GM21447 (cell line): ENCODE data around the gene NEURL2.

Source experiments
- ATAC-seq: cut with Tn5 transposase; IDR thresholded peaks from one replicate; pipeline ENCODE4 v1.9.1; 2021; ENCODE audit not compliant: unreplicated experiment

NEURL2 gene

DNA sequence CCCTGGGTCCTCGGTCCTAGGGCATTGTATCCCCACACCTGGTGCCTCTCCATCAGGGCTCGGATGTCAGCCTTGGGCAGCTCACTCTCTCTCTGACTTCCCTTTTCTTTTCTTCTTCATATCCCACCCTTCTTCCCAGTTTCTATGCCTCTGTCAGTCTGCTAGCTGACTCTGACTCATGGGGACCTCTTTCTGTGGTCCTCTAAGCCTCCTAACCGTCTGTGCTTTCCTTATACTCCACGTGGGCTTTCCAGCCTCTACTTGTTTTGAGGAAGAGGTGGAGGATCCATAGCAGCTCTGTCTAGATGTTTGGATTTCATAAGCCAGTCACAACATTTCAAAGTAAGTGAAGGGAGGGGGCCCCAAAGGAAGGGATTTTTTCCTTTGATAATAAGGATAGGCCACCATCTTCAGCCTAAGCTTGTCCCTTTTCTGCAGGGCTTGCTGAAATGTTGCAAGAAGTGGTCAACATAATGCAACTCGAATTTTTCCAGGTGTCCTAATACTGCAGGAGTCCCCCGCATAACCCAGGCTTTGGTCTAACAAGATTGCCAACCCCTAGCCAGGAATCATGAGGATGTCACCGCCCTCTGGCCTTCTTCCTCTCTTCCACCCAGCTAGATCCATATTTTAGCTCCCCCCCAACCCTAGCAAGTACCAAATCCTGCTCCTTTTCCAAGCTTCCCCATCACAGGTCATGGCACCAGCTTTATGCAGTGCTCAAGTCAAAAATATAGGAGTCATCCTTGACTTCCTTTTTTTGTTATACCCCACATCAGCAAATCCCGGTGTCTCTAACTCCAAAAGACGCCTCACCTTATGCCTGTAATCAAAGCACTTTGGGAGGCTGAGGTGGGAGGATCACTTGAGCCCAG is 29.7 kb upstream of the NEURL2 start:
- no peak for ATAC-seq

- ATAC-seq: no peak
Measured at GRCh38 chr20:45919542-45920399, 28.8 kb upstream of the NEURL2 start.

DNA sequence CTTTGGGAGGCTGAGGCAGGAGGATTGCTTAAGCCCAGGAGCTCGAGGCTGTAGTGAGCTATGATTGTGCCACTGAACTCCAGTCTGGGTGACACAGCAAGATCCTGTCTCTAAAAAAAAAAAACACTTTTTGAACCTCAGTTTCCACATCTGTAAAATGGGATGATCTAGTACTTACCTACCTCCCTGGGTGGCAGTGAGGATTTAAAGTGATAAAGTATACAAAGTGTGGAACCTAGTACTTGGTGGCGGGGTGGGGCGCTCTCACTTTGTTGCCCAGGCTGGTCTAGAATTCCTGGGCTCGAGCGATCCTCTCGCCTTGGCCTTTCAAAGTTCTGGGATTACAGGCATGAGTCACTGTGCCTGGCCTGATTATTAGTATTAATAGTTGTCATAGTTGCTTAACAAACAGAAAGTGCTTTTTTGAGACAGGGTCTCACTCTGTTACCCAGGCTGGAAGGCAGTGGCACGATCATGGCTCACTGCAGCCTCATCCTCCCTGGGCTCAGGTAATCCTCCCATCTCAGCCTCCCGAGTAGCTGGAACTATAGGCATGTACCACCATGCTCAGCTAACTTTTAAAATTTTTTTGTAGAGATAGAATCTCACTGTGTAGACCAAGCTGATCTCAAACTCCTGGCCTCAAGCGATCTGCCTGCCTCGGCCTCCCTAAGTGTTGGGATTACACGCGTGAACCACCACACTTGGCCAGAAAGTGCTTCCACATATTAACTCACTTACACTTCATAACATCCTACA is 27.9 kb upstream of the NEURL2 start:
- ATAC-seq: no peak

DNA sequence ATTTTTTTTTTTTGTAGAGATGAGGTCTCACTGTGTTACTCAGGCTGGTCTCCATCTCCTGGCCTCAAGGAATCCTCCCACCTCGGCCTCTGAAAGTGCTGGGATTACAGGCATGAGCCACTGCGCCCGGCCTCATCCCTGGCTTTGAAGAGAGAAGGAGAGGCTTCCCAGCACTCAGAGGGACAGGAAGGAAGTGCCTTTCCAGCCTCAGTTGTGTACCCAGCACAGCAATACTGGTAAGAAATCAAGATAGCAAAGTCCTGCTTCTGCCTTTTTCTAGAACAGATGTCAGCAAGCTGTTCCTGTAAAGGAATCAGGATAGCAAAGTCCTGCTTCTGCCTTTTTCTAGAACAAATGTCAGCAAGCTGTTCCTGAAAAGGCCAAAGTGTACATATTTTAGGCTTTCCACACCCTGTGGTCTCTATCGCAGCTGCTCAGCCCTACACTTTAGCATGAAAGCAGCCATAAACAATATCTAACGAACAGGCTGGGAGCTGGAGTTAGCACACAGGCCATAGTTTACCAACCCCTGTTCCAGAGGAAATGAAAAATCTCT is 27.3 kb upstream of the NEURL2 start:
- no peak for ATAC-seq

- no peak for ATAC-seq
Measured at GRCh38 chr20:45917790-45918141, 26.8 kb upstream of the NEURL2 start.

DNA sequence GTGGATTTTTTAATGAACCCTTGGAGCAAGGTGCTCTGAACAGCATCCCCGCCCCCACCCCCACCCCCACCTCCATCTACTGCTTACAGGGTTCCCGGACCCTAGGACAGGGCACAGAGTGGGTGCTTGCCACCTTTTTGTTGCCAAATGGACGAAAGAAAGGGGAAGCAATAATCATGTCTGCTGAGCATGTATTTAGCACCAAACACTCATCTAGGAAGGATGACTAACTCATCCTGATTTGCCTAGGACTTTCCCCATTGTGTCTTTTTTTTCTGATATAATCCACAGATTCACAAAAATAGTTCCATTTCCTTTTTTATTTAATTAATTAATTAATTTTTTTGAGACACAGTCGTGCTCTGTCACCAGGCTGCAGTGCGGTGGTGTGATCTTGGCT is 22.1 kb upstream of the NEURL2 start:
- ATAC-seq: no peak

GRCh38 chr20:45912344-45912682 is 21.3 kb upstream of the NEURL2 start:
- no peak for ATAC-seq

GRCh38 chr20:45911486-45912343 is 20.7 kb upstream of the NEURL2 start, which contains the start of gene PLTP:
Gene PLTP (minus strand): TSS chr20:45912155. CDS start chr20:45911452, 703 bp downstream.
- ATAC-seq: no peak

- ATAC-seq: peak; percentile 88
Measured at GRCh38 chr20:45910670-45911485, 19.9 kb upstream of the NEURL2 start.

DNA sequence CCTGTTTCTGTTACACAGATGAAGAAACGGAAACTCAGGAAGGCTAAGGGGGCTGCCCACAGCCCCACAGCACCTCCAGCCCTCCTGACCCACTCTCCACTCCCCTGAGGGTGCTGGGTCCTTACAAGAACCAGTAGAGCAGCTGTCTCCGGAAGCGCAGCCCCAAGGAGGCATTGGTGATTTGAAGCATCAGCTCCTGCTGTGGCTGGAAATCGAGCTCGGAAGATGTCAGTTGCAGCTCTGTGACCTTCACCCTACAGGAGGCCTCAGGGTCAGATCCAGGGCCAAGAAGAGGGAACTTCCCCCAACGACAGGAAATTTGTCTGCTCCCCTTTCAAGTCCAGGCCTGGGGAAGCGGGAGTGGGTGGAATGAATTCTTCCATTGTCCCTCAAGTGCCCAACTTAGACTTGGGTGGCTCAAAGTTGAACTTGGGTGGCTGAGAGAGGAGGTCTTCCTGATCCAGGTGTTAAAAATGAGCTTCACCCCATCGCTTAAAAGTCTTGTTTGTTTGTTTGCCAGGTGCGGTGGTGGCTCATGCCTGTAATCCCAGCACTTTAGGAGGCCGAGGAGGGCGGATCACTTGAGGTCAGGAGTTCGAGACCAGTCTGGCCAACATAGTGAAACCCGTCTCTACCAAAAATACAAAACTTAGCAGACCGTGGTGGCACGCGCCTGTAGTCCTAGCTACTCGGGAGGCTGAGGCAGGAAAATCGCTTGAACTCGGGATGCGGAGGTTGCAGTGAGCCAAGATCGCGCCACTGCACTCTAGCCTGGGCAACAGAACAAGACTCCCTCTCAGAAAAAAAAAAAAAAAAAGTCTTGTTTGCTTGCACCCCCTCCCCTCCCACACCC is 19.0 kb upstream of the NEURL2 start:
- ATAC-seq: no peak

- no peak for ATAC-seq
Measured at GRCh38 chr20:45909336-45909808, 18.4 kb upstream of the NEURL2 start.

DNA sequence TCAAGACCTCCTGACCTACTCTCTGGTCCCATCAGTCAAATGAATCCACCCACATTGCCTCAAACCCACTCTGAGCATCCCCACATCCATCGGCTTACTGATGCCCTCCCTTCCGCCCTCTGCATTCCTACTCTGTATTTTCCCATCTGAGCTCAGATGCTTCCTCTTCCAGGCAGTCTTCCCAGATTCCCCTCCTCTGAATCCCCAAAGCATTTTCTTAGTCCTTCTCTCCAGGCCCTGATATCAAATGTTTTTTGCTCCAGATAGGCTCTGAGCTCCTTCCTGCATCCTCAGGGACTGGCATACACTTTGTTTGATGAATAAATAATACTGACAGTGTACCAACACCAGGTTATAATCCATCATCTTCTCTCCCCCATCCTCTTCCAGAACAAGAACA is 17.1 kb upstream of the NEURL2 start:
- no peak for ATAC-seq

GRCh38 chr20:45907219-45907948 is 16.4 kb upstream of the NEURL2 start:
- ATAC-seq: no peak

DNA sequence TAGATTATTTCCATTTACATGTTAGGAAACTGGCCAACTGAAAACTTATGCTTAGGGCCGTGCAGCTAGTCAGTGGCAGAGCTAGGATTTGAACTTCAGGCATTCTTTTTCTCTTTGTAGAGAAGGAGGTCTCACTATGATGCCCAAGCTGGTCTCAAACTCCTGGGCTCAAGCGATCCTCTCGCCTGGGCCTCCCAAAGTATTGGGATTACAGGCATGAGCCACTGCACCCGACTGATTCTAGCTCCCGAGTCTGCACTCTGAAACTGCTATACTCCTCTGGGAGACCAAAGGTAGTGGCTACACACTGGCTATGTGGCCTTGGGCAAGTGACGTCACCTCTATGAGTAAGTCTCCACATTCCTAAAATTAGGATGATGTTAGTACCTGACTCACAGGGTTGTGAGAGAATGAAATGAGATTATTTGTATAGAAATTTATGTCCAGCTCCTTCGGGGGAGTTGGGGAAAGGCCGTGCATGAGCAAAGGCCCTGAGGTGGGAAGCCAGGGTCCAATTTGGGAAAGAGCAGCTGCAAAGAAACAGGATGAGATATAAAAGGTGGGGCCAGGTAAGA is 14.6 kb upstream of the NEURL2 start:
- ATAC-seq: no peak

GRCh38 chr20:45904583-45905504 is 13.8 kb upstream of the NEURL2 start:
- no peak for ATAC-seq

GRCh38 chr20:45902199-45902701 is 11.2 kb upstream of the NEURL2 start:
- no peak for ATAC-seq
